DND-41 (cell line): ENCODE measurements around the gene NR1H4.

ENCODE experiments used
- CTCF ChIP-seq: IDR thresholded peaks from 2 replicates; pipeline ENCODE4 v1.5.1; 2012; ENCODE audit warnings: borderline replicate concordance, low read length, moderate library complexity, mild to moderate bottlenecking; ENCODE audit not compliant: poor library complexity, severe bottlenecking; ENCODE audit errors: extremely low read depth
- EZH2 ChIP-seq: IDR thresholded peaks from 3 replicates; pipeline ENCODE4 v1.6.1; 2012; ENCODE audit warnings: borderline replicate concordance, low read depth, mild to moderate bottlenecking, moderate library complexity, low read length, inconsistent platforms; ENCODE audit not compliant: severe bottlenecking

- no peak for TF ChIP-seq CTCF
- no peak for TF ChIP-seq EZH2
Measured at GRCh38 chr12:100534625-100535227, 61.1 kb downstream of the NR1H4 start.
